NCI-H526 (cell line): Measurements from ENCODE around the gene RUNX3.
"Not testable (repeated sequence)": the region's sequence is repeated elsewhere in the genome, so short reads cannot be mapped to it uniquely, and the experiment has no call there.

Source experiments
- DNase-seq, 2 experiments: peaks; one replicate each; lab custom pipeline; 2025; lab: John Stamatoyannopoulos, UW

Gene RUNX3

GRCh38 chr1:24913616-24914225 lies 16.4 kb downstream of the RUNX3 start:
- no peak for DNase-seq

- DNase-seq: no peak
These were observed 16.8 kb downstream of the RUNX3 start for GRCh38 chr1:24913274-24913604.

- no peak for DNase-seq
These were observed 17.5 kb downstream of the RUNX3 start for GRCh38 chr1:24912376-24913273.

GRCh38 chr1:24911651-24912155 lies 18.4 kb downstream of the RUNX3 start:
- DNase-seq: no peak

GRCh38 chr1:24910751-24911650 lies 19.1 kb downstream of the RUNX3 start:
- no peak for DNase-seq

GRCh38 chr1:24910210-24910609 lies 19.9 kb downstream of the RUNX3 start:
- DNase-seq: no peak

GRCh38 chr1:24909388-24909898 lies 20.6 kb downstream of the RUNX3 start:
- DNase-seq: peak in 1 of 2 experiments; percentile 50

- no peak for DNase-seq
These were observed 21.4 kb downstream of the RUNX3 start for GRCh38 chr1:24908591-24909259.

GRCh38 chr1:24907587-24908294 lies 22.3 kb downstream of the RUNX3 start:
- not testable (repeated sequence) for DNase-seq

GRCh38 chr1:24906760-24907490 lies 23.2 kb downstream of the RUNX3 start:
- no peak for DNase-seq

- DNase-seq: no peak
These were observed 23.9 kb downstream of the RUNX3 start for GRCh38 chr1:24905979-24906720.

GRCh38 chr1:24905355-24905978 lies 24.6 kb downstream of the RUNX3 start:
- no peak for DNase-seq

GRCh38 chr1:24904731-24905354 lies 25.2 kb downstream of the RUNX3 start:
- no peak for DNase-seq

- DNase-seq: no peak
These were observed 25.9 kb downstream of the RUNX3 start for GRCh38 chr1:24903955-24904730.

- DNase-seq: no peak
These were observed 26.5 kb downstream of the RUNX3 start for GRCh38 chr1:24903560-24903954.

GRCh38 chr1:24903011-24903461 lies 27.0 kb downstream of the RUNX3 start:
- DNase-seq: no peak

GRCh38 chr1:24902471-24902891 lies 27.6 kb downstream of the RUNX3 start:
- no peak for DNase-seq
